HCT116 (cell line): ENCODE results near the gene FAM53B.

Source experiments
- CTCF ChIP-seq, 3 experiments: fragments of 200-600 bp in 1 of 3; sonication (generic) in 1 of 3; IDR thresholded peaks in 2 of 3; conservative IDR thresholded peaks in 1 of 3; 2 replicates each; pipeline ENCODE4 v1.5.1; 2012 to 2017; ENCODE audit warnings: low read depth in 2 of 3, low read length in 2 of 3, antibody characterized with exemption in 1 of 3, borderline replicate concordance in 1 of 3, control low read depth in 1 of 3, mild to moderate bottlenecking in 1 of 3, mixed read lengths in 1 of 3, mixed run types in 1 of 3, moderate library complexity in 1 of 3; ENCODE audit not compliant: insufficient read depth in 1 of 3
- EZH2 ChIP-seq: fragments of 200-600 bp; sonication (generic); IDR thresholded peaks from 2 replicates; pipeline ENCODE4 v1.6.1; 2017; ENCODE audit warnings: antibody characterized with exemption, mixed run types
- EZH2phosphoT487 ChIP-seq: fragments of 200-600 bp; IDR thresholded peaks from 2 replicates; pipeline ENCODE4 v1.6.1; 2018; ENCODE audit warnings: antibody characterized with exemption, borderline replicate concordance
- JUND ChIP-seq: IDR thresholded peaks from 2 replicates; pipeline ENCODE4 v1.6.1; 2012
- MAX ChIP-seq: IDR thresholded peaks from 2 replicates; pipeline ENCODE4 v1.6.1; 2012
- POLR2A ChIP-seq: IDR thresholded peaks from 2 replicates; pipeline ENCODE4 v1.7.0; 2011; ENCODE audit warnings: borderline replicate concordance; ENCODE audit not compliant: insufficient read depth, insufficient read length; ENCODE audit errors: extremely low read depth
- POLR2AphosphoS5 ChIP-seq: IDR thresholded peaks from 2 replicates; pipeline ENCODE4 v1.6.1; 2011; ENCODE audit warnings: mild to moderate bottlenecking, low read depth, low read length, moderate library complexity
- RAD21 ChIP-seq: IDR thresholded peaks from 2 replicates; pipeline ENCODE4 v1.6.1; 2012; ENCODE audit warnings: low read depth, mild to moderate bottlenecking
- SIN3A ChIP-seq: IDR thresholded peaks from 2 replicates; pipeline ENCODE4 v1.6.1; 2012; ENCODE audit warnings: low read depth
- SRF ChIP-seq: IDR thresholded peaks from 2 replicates; pipeline ENCODE4 v1.6.1; 2012; ENCODE audit warnings: low read depth
- TCF7L2 ChIP-seq: IDR thresholded peaks from 2 replicates; pipeline ENCODE4 v1.7.0; 2011; ENCODE audit warnings: borderline replicate concordance, inconsistent platforms; ENCODE audit not compliant: insufficient read depth, insufficient read length; ENCODE audit errors: extremely low read depth
- YY1 ChIP-seq: IDR thresholded peaks from 2 replicates; pipeline ENCODE4 v1.6.1; 2011; ENCODE audit warnings: low read length, low read depth, moderate library complexity, mild to moderate bottlenecking; ENCODE audit not compliant: insufficient replicate concordance; ENCODE audit errors: extremely low read depth

GRCh38 chr10:124606822-124607221, 137.4 kb downstream of the FAM53B start:
- TF ChIP-seq CTCF (IDR thresholded peaks at IDR 0.05 in 2 of 3, conservative IDR thresholded peaks at IDR 0.05 in 1 of 3; ENCODE audit: borderline replicate concordance in 1 of 3, insufficient read depth in 1 of 3, low read depth in 2 of 3, low read length in 2 of 3) (no peak), POLR2AphosphoS5 (no peak), POLR2A (no peak), MAX (no peak), JUND (no peak), RAD21 (no peak), EZH2phosphoT487 (no peak), TCF7L2 (no peak), SIN3A (no peak), EZH2 (no peak), YY1 (no peak), SRF (no peak)
